T-helper 1 cell (primary cell): Measurements from ENCODE around the gene HDAC1.
"Not testable (repeated sequence)": the region's sequence is repeated elsewhere in the genome, so short reads cannot be mapped to it uniquely, and the experiment has no call there.

Experiments used
- DNase-seq, 5 donors: peaks; one replicate each; pipeline ENCODE4 v3.0.0-alpha.2; 2012 to 2020

Gene HDAC1

GRCh38 chr1:32274646-32275340, 17.1 kb upstream of the HDAC1 start:
- DNase-seq, result no peak

GRCh38 chr1:32275424-32275823, 16.5 kb upstream of the HDAC1 start:
- DNase-seq, result no peak

- no peak for DNase-seq
Measured at GRCh38 chr1:32276032-32276782, 15.7 kb upstream of the HDAC1 start.

- not testable (repeated sequence) for DNase-seq
Measured at GRCh38 chr1:32284777-32285176, 7.1 kb upstream of the HDAC1 start.

- no peak for DNase-seq
Measured at GRCh38 chr1:32285658-32286057, 6.2 kb upstream of the HDAC1 start.

- no peak for DNase-seq
Measured at GRCh38 chr1:32286763-32287162, 5.1 kb upstream of the HDAC1 start.

- no peak for DNase-seq
Measured at GRCh38 chr1:32289256-32289655, 2.6 kb upstream of the HDAC1 start.

GRCh38 chr1:32291145-32291707, 657 bp upstream of the HDAC1 start:
- no peak for DNase-seq

- DNase-seq, result not testable (repeated sequence)
Measured at GRCh38 chr1:32298211-32298610, 6.3 kb downstream of the HDAC1 start.

GRCh38 chr1:32299327-32299726, 7.4 kb downstream of the HDAC1 start:
- DNase-seq, result no peak

GRCh38 chr1:32303358-32303757, 11.5 kb downstream of the HDAC1 start:
- DNase-seq, result no peak

GRCh38 chr1:32303997-32304622, 12.2 kb downstream of the HDAC1 start:
- no peak for DNase-seq

GRCh38 chr1:32305310-32305709, 13.4 kb downstream of the HDAC1 start:
- no peak for DNase-seq

- no peak for DNase-seq
Measured at GRCh38 chr1:32307324-32307723, 15.4 kb downstream of the HDAC1 start.

- DNase-seq, result no peak
Measured at GRCh38 chr1:32309960-32310359, 18.1 kb downstream of the HDAC1 start.

- no peak for DNase-seq
Measured at GRCh38 chr1:32311709-32312393, 20.0 kb downstream of the HDAC1 start.

GRCh38 chr1:32316903-32317277, 25.0 kb downstream of the HDAC1 start:
- DNase-seq, result no peak

- DNase-seq, result no peak
Measured at GRCh38 chr1:32318127-32318869, 26.4 kb downstream of the HDAC1 start.

- DNase-seq, result peak in 2 of 5 donors; percentile 30 to 57
Measured at GRCh38 chr1:32321712-32322291, 29.9 kb downstream of the HDAC1 start.

- no peak for DNase-seq
Measured at GRCh38 chr1:32327204-32327603, 35.3 kb downstream of the HDAC1 start.

- DNase-seq, result no peak
Measured at GRCh38 chr1:32329931-32330466, 38.1 kb downstream of the HDAC1 start.
